GM19023 (cell line): ENCODE data around the gene SH3RF3.

Experiments
- ATAC-seq: cut with Tn5 transposase; IDR thresholded peaks from one replicate; pipeline ENCODE4 v1.9.1; 2021; ENCODE audit warnings: mild to moderate bottlenecking, moderate library complexity; ENCODE audit not compliant: unreplicated experiment

SH3RF3 gene

DNA sequence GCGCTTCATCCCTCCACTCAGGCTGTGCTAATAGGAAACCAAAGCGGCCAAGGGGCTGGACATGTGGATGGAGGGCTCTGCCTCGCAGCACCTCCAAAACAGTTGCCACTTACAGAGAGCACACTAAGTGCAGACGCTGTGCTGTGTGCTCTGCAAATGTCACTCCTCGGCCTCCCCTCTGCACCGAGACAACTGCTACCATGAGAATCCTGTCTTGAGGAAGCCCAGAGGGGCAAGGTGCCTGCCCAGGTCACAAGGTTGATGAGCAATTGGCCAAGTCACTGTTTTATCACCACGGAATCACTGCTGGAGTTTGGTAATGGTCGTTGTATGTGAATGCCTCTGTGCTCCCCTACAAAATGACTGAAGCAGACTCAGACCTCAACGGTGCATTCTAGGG is 352.6 kb downstream of the SH3RF3 start:
- no peak for ATAC-seq

GRCh38 chr2:109482361-109482861 is 353.4 kb downstream of the SH3RF3 start:
- no peak for ATAC-seq

- ATAC-seq, result no peak
Observed at GRCh38 chr2:109486711-109487535, 357.9 kb downstream of the SH3RF3 start.

- no peak for ATAC-seq
Observed at GRCh38 chr2:109487536-109487869, 358.5 kb downstream of the SH3RF3 start.

- no peak for ATAC-seq
Observed at GRCh38 chr2:109487871-109488655, 359.1 kb downstream of the SH3RF3 start.

GRCh38 chr2:109489296-109489695 is 360.3 kb downstream of the SH3RF3 start:
- no peak for ATAC-seq

DNA sequence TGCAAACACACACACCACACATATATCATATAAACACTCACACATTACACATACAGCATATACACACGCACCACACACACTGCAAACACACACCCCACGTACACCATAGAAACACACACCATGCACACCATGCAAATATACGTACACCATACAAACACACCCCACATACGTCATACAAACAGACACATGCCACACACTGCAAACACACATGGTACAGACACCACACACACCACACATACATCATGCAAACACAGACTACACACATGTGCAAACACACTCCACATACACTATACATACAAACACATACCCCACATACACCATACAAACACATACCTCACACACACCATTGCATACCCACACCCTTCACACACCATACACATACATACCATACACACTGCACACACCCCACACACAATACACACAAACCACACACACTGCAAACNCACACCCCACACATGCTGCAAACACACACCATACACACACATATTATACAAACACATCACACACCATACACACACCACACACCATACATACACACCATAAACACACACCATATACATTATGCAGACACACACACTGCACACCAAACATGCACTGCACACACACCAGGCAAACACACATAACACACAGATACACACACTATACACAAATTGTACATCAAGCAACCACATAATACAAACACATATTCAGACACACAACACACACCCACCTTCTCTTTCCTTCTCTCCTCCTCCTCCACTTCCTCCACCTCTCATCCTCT is 364.4 kb downstream of the SH3RF3 start:
- ATAC-seq, result no peak

GRCh38 chr2:109494351-109494750 is 365.3 kb downstream of the SH3RF3 start:
- no peak for ATAC-seq

DNA sequence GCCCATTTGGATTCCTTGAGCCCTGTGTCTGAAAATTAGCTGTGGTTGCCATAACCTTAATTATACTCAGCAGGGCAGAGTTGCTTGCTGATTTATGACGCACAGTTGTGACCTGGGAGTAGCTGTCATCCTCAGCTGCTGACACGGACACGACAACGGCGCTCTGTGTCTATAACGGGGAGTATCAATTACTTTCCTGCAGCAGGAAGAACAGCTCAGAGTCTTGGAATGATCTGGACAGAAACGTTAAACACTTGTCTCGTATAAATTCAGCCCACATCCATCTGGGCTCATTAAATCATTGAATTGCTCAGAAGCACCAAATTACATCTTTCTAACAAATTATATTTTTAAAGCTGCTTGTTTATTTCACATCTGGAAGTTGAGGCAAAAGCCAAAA is 368.5 kb downstream of the SH3RF3 start:
- ATAC-seq, result no peak

- no peak for ATAC-seq
Observed at GRCh38 chr2:109497911-109498870, 369.2 kb downstream of the SH3RF3 start.

GRCh38 chr2:109498906-109499305 is 369.9 kb downstream of the SH3RF3 start:
- no peak for ATAC-seq

GRCh38 chr2:109499566-109499965 is 370.6 kb downstream of the SH3RF3 start:
- no peak for ATAC-seq

GRCh38 chr2:109500910-109501309 is 371.9 kb downstream of the SH3RF3 start:
- no peak for ATAC-seq

DNA sequence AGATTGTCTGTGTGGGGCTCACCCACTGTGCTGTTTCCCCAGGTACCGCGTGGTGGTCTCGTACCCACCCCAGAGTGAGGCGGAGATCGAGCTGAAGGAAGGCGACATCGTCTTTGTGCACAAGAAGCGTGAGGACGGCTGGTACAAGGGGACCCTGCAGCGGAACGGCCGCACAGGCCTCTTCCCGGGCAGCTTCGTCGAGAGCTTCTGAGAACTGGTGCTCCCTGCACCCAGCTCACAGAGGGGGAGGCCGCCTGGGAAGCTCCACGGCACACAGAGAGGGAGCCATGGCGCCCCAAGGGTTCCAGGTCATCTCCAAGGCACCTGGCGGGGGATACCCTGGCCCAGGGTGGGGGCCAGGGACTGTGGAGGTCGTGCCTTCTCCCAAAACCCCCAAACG is 372.5 kb downstream of the SH3RF3 start:
- no peak for ATAC-seq

DNA sequence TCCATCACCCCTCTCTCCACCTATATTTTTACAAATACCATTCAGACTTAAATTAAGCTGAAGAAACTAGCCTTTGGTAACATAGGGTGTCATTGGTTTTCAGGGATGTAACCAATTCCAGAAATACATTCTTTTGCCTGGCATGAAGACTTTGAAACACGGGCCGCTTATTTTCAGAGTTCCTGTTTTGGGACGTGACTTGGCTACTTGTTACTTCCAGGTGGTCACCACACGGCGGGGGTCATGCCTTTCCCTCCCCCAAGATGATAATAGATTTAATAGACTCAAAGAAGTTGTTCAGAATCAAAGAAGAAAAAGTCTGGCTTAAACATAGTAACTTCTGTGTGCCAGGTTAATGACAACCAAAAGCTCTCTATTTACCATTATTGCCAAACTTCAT is 374.2 kb downstream of the SH3RF3 start:
- ATAC-seq, result no peak

DNA sequence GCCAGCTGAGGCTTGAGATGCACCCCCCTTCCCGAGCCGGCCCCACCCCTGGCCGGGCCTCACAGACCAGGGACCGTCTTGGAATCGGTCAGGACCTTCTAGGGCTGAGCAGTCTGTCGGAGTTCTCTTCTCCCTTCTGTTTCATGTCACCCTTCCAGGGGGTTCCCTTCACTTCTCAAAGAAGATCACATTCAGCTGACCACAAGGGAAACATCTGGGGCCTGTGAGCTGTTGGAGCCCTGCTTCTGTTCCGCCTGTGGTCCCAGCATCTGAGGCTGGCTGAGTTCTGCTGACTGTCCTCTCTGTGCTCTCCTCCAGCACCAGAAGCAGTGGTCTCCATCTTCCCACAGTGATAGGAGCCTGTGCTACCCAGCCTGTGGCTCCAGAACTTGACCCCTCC is 378.2 kb downstream of the SH3RF3 start:
- no peak for ATAC-seq

GRCh38 chr2:109507828-109508227 is 378.8 kb downstream of the SH3RF3 start:
- no peak for ATAC-seq

GRCh38 chr2:109508556-109508955 is 379.6 kb downstream of the SH3RF3 start:
- no peak for ATAC-seq

DNA sequence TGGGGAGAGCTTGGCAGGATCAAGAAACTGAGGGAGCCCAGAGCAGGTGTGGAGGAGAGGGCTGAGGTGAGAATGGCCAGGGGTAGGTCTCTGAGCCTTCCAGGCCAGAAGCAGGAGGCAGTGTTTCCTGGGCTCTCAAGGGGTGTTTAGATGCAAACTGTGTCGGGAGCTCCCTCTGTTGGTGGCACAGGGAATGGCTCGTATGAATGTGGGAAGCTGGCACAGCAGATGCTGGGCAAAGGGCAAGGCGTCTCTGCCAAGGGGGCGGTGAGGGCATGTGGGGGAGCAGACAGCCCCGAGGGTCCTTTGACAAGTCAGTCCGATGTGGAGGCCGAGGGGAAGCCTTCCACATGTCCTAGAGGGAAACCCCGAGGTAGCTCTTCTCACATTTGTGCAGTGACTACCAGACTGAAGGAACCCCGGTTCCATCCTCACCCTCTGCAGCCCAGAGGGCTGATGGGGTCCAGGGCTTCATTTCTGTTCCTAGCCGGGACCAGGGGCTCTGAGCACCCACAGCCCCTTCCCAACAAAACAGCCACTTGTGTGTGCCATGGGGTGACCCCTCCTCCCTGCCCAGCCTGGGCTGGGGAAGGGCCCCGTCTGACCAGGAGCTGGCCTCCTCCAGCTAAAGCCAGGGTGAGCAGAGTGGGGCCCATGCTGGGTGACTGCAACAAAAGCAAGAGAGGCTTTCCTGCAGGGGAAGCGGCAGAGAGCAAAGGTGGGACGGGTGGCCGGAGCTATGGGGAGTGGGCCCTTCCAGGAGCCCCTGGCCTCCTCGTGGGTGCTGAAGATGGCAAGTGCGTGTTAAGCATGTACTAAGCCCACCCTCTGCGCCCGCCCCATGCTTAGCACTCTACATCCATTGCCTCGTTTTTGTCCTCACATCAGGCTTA is 381.4 kb downstream of the SH3RF3 start:
- ATAC-seq, result peak; percentile 29
